Measurements from ENCODE around the gene ID1. TPM values are rescaled to one million over a fixed set of nuclear protein-coding genes. Genes with fewer than 3 reads are reported as not detected.

ID1 gene
- total and polyA plus RNA-seq, 9 donors = 26.0 to 353 (median 64.2) TPM

DNA sequence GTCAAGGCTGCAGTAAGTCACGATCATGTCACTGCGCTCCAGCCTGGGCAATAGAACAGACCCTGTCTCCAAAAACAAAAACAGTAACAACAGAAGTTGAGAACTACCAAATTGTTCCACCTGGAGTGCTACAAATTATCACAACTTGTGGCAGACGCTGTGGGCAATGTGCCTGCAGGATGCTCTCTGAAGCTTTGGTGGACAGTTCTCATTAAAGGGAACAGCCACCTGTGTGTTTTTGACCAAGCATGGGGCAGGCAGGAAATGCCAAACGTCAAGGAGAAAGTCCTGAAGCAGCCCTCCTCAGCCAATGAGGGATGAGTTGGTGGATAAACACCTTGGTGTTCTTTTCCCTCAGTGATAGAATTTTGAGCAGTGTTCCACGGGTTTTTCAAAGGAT, 48.5 kb downstream of the ID1 start:
- no peak overlapping the region for H3K4me3 ChIP-seq
- intact Hi-C loops (cut with DNase I) = no loop called here
- no peaks in the 10 kb centered on the region for H3K9me3 ChIP-seq
- H3K27me3 ChIP-seq = no peaks in the 10 kb centered on the region
- no peaks in the 10 kb centered on the region for H3K36me3 ChIP-seq
- no peaks in the 10 kb centered on the region for H3K4me1 ChIP-seq (ENCODE audit: insufficient read depth)
- TF ChIP-seq, protein P1, sequence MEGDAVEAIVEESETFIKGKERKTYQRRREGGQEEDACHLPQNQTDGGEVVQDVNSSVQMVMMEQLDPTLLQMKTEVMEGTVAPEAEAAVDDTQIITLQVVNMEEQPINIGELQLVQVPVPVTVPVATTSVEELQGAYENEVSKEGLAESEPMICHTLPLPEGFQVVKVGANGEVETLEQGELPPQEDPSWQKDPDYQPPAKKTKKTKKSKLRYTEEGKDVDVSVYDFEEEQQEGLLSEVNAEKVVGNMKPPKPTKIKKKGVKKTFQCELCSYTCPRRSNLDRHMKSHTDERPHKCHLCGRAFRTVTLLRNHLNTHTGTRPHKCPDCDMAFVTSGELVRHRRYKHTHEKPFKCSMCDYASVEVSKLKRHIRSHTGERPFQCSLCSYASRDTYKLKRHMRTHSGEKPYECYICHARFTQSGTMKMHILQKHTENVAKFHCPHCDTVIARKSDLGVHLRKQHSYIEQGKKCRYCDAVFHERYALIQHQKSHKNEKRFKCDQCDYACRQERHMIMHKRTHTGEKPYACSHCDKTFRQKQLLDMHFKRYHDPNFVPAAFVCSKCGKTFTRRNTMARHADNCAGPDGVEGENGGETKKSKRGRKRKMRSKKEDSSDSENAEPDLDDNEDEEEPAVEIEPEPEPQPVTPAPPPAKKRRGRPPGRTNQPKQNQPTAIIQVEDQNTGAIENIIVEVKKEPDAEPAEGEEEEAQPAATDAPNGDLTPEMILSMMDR (IDR thresholded peaks at IDR 0.05) = no peak
- TF ChIP-seq POLR2A (IDR thresholded peaks at IDR 0.05) = no peak
- no peak for TF ChIP-seq EP300 (IDR thresholded peaks at IDR 0.05)
- no peak overlapping the region for H3K27ac ChIP-seq
- DNase-seq = no peak
- 15 to 24% (median 16%) methylated on average over 5 of the region's 5 CpGs for WGBS, 3 donors

DNA sequence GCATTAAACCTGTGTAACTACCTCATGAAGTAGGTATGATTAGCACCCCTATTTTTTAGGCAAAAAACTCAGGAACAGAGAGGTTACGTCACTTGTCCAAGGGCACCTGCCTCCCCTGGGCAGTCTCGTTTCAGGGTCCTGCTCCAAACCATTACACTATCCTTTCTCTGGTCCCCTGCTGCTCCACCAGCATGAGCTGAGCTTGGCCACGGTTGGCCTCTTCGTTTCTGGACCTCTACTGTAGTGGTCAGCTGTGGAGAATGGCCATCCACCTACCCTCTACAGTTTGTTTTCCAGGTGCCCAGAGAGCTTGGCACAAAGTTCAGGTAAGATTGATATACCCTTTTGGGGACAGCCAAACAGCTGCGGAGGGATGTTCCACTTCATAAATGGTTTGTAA, 49.4 kb downstream of the ID1 start:
- Histone ChIP-seq H3K36me3 (no peaks in the 10 kb centered on the region), H3K9me3 (no peaks in the 10 kb centered on the region), H3K4me1 (ENCODE audit: insufficient read depth) (no peaks in the 10 kb centered on the region), H3K4me3 (no peak overlapping the region), H3K27me3 (no peaks in the 10 kb centered on the region), H3K27ac (no peak overlapping the region)
- WGBS, 3 donors = 41 to 54% (median 51%) methylated on average over 5 of the region's 5 CpGs
- DNase-seq = no peak
- intact Hi-C loops (cut with DNase I) = no loop called here
- TF ChIP-seq EP300 (IDR thresholded peaks at IDR 0.05) (no peak), POLR2A (IDR thresholded peaks at IDR 0.05) (no peak)
- TF ChIP-seq, protein P1 (IDR thresholded peaks at IDR 0.05) = no peak

Small RNAs within 50 kb of the gene (microRNA-seq; reads per million reads assigned to microRNA genes)
- gene MIR3193 = 0 to 0.18 (median 0) reads per million in 3 donors

Small RNAs within 50 kb of the gene (small RNA-seq; reads per million reads assigned to genes)
- not detected for gene MIR3193

Other genes with a start within 250 kb of the ID1 start
- gene DEFB118, start 236.7 kb upstream of the ID1 start, total RNA-seq = not detected
- under 1 TPM in 1 of 2 donors, not detected in 1; 0.43 TPM for gene DEFB118, start 236.7 kb upstream of the ID1 start, polyA plus RNA-seq
- gene DEFB119, start 214.7 kb upstream of the ID1 start, total RNA-seq = not detected
- gene DEFB119, start 214.7 kb upstream of the ID1 start, polyA plus RNA-seq = not detected
- gene DEFB121, start 199.1 kb upstream of the ID1 start, total RNA-seq = not detected
- not detected for gene DEFB121, start 199.1 kb upstream of the ID1 start, polyA plus RNA-seq
- not detected for gene DEFB123, start 164.7 kb upstream of the ID1 start, total RNA-seq
- not detected for gene DEFB123, start 164.7 kb upstream of the ID1 start, polyA plus RNA-seq
- gene DEFB124, start 130.2 kb upstream of the ID1 start, total RNA-seq = under 1 TPM in 2 of 7 donors, not detected in 5; 0.45 to 0.62 TPM
- gene DEFB124, start 130.2 kb upstream of the ID1 start, polyA plus RNA-seq = under 1 TPM in 1 of 2 donors, not detected in 1; 0.82 TPM
- gene REM1, start 130.0 kb upstream of the ID1 start, total RNA-seq = 1 to 10 TPM; 1.1 to 6.5 (median 2.4) TPM
- gene REM1, start 130.0 kb upstream of the ID1 start, polyA plus RNA-seq = 1 to 10 TPM; 2.9 to 5.3 TPM
- 100 to 1,000 TPM in 3 of 7 donors, 10 to 100 TPM in 4; 30.2 to 158 (median 97.3) TPM for gene HM13, start 90.8 kb upstream of the ID1 start, total RNA-seq
- 100 to 1,000 TPM in 1 of 2 donors, 10 to 100 TPM in 1; 72.6 to 129 TPM for gene HM13, start 90.8 kb upstream of the ID1 start, polyA plus RNA-seq
- gene COX4I2, start 32.6 kb downstream of the ID1 start, total RNA-seq = 1 to 10 TPM in 6 of 7 donors, not detected in 1; 1.1 to 3.5 (median 2.1) TPM
- 1 to 10 TPM; 3.5 to 6.6 TPM for gene COX4I2, start 32.6 kb downstream of the ID1 start, polyA plus RNA-seq
- gene BCL2L1, start 117.6 kb downstream of the ID1 start, total RNA-seq = 10 to 100 TPM; 21.7 to 65.1 (median 40.4) TPM
- gene BCL2L1, start 117.6 kb downstream of the ID1 start, polyA plus RNA-seq = 10 to 100 TPM; 31.6 to 35.6 TPM
- gene TPX2, start 134.0 kb downstream of the ID1 start, total RNA-seq = 1 to 10 TPM in 2 of 7 donors, under 1 TPM in 5; 0.10 to 1.6 (median 0.47) TPM
- gene TPX2, start 134.0 kb downstream of the ID1 start, polyA plus RNA-seq = 1 to 10 TPM in 1 of 2 donors, under 1 TPM in 1; 0.91 to 5.2 TPM
- under 1 TPM in 1 of 7 donors, not detected in 6; 0.08 TPM for gene MYLK2, start 214.1 kb downstream of the ID1 start, total RNA-seq
- under 1 TPM; 0.20 to 0.35 TPM for gene MYLK2, start 214.1 kb downstream of the ID1 start, polyA plus RNA-seq
- gene FOXS1, start 240.3 kb downstream of the ID1 start, total RNA-seq = 1 to 10 TPM in 2 of 7 donors, under 1 TPM in 3, not detected in 2; 0.40 to 1.5 (median 0.69) TPM
- gene FOXS1, start 240.3 kb downstream of the ID1 start, polyA plus RNA-seq = 1 to 10 TPM in 1 of 2 donors, under 1 TPM in 1; 0.52 to 5.0 TPM